GM12878 (cell line): ENCODE measurements around the gene ST7. TPM values are rescaled to one million over a fixed set of nuclear protein-coding genes. Genes with fewer than 3 reads are reported as not detected.

Source experiments
- ATAC-seq: fragments of 200-7000 bp; cut with Tn5 transposase; 3 replicates; pipeline ENCODE4 v1.9.1; 2020; ENCODE audit warnings: mild to moderate bottlenecking, moderate library complexity
- BruUV-seq: library from RNA; stranded (reverse); fragments of 400-500 nt; replicated peaks from 2 replicates; lab custom pipeline; 2021; lab: Mats Ljungman, UMichigan
- CTCF ChIA-PET: fragments of 300-600 bp; sonication (Branson Sonifier 250); formaldehyde crosslinking; extraction: SDS; loops from one replicate; lab custom pipeline; 2021; ENCODE audit warnings: inconsistent platforms; lab: Yijun Ruan, JAX
- POLR2A ChIA-PET: fragments of 350-600 bp; formaldehyde crosslinking; extraction: SDS; loops from one replicate; lab custom pipeline; 2021; ENCODE audit warnings: inconsistent platforms; lab: Charles Lee
- RAD21 ChIA-PET: fragments of 300-600 bp; sonication (Branson Sonifier 250); formaldehyde crosslinking; loops from one replicate; lab custom pipeline; 2023; ENCODE audit warnings: antibody characterized with exemption; ENCODE audit not compliant: unreplicated experiment; lab: Charles Lee
- SMC1A ChIA-PET: fragments of 300-600 bp; sonication (Branson Sonifier 250); formaldehyde crosslinking; loops from one replicate; lab custom pipeline; 2023; ENCODE audit not compliant: unreplicated experiment, uncharacterized antibody; lab: Charles Lee
- DNase-seq: peaks from one replicate; pipeline ENCODE4 v3.0.0-alpha.2; 2011; ENCODE audit warnings: low read depth, low spot score
- FAIRE-seq: peaks from 3 replicates; lab custom pipeline; 2011; peaks lifted over from hg19 to GRCh38; lab: Jason Lieb, UNC
- H2AFZ ChIP-seq: 2 replicates; pipeline ENCODE4 v1.6.0; 2011; ENCODE audit warnings: low read depth, low read length, control low read depth; ENCODE audit not compliant: control insufficient read depth
- H3K27ac ChIP-seq: 2 replicates; pipeline ENCODE4 v1.5.1; 2011; ENCODE audit warnings: control low read depth; ENCODE audit not compliant: control insufficient read depth, insufficient read depth
- H3K27me3 ChIP-seq, 2 experiments: replicated peaks in 1 of 2; 2 replicates each; pipeline versions ENCODE4 v1.6.0 to v1.6.1; 2011; ENCODE audit warnings: low read length in 1 of 2; ENCODE audit not compliant: control insufficient read depth in 2 of 2, insufficient read depth in 2 of 2
- H3K36me3 ChIP-seq, 2 experiments: 2 replicates each; pipeline ENCODE4 v1.5.1; 2011; ENCODE audit warnings: low read length in 1 of 2; ENCODE audit not compliant: control insufficient read depth in 2 of 2, insufficient read depth in 2 of 2
- H3K4me1 ChIP-seq: 2 replicates; pipeline ENCODE4 v1.6.1; 2011; ENCODE audit warnings: mild to moderate bottlenecking, low read length, moderate library complexity, mixed read lengths; ENCODE audit not compliant: control insufficient read depth, insufficient read depth
- H3K4me2 ChIP-seq: 2 replicates; pipeline ENCODE4 v1.6.0; 2011; ENCODE audit warnings: control low read depth; ENCODE audit not compliant: control insufficient read depth, insufficient read depth
- H3K4me3 ChIP-seq: fragments of 200-600 bp; sonication (generic); 2 replicates; pipeline ENCODE4 v1.5.1; 2016
- H3K79me2 ChIP-seq: 2 replicates; pipeline ENCODE4 v1.6.0; 2011; ENCODE audit warnings: low read length; ENCODE audit not compliant: control insufficient read depth, insufficient read depth
- H3K9ac ChIP-seq: 2 replicates; pipeline ENCODE4 v1.8.0; 2011; ENCODE audit warnings: low read length, control low read depth, mixed read lengths; ENCODE audit not compliant: control insufficient read depth, insufficient read depth
- H3K9me3 ChIP-seq: replicated peaks from 3 replicates; pipeline ENCODE4 v1.5.1; 2011; ENCODE audit warnings: mild to moderate bottlenecking, low read length; ENCODE audit not compliant: control insufficient read depth, insufficient read depth
- H4K20me1 ChIP-seq: 2 replicates; pipeline ENCODE4 v1.6.0; 2011; ENCODE audit not compliant: control insufficient read depth, insufficient read depth
- BCLAF1 ChIP-seq: fragments of 450-650 bp; IDR thresholded peaks from 2 replicates; pipeline ENCODE4 v1.6.1; 2017; ENCODE audit warnings: antibody characterized with exemption, mild to moderate bottlenecking, moderate library complexity
- E4F1 ChIP-seq: fragments of 450-650 bp; IDR thresholded peaks from 2 replicates; pipeline ENCODE4 v1.6.1; 2018; ENCODE audit warnings: borderline replicate concordance, mild to moderate bottlenecking; ENCODE audit not compliant: partially characterized antibody
- EZH2 ChIP-seq: IDR thresholded peaks from 2 replicates; pipeline ENCODE4 v1.6.1; 2012; ENCODE audit warnings: low read depth, mild to moderate bottlenecking, control low read depth, inconsistent platforms, low read length, borderline replicate concordance; ENCODE audit not compliant: control insufficient read depth
- GATAD2B ChIP-seq: fragments of 450-650 bp; conservative IDR thresholded peaks from 2 replicates; pipeline ENCODE4 v1.6.1; 2017; ENCODE audit warnings: low read depth, mild to moderate bottlenecking, moderate library complexity
- IRF5 ChIP-seq: fragments of 450-650 bp; IDR thresholded peaks from 2 replicates; pipeline ENCODE4 v1.6.1; 2017; ENCODE audit warnings: borderline replicate concordance
- MTA3 ChIP-seq: IDR thresholded peaks from 2 replicates; pipeline ENCODE4 v1.6.1; 2012; ENCODE audit warnings: low read length, inconsistent platforms, borderline replicate concordance
- POLR2AphosphoS2 ChIP-seq: IDR thresholded peaks from 2 replicates; pipeline ENCODE4 v1.6.1; 2011; ENCODE audit warnings: low read depth, mild to moderate bottlenecking, low read length, improper control_type of control experiment, moderate library complexity
- WGBS: methylation state at CpG from one replicate; pipeline ENCODE4 v1.1.6; 2016; ENCODE audit warnings: low lambda C conversion rate; ENCODE audit not compliant: insufficient replicate concordance, insufficient coverage; ENCODE audit errors: missing lambda C conversion rate; 5-methylcytosine and 5-hydroxymethylcytosine counted together
- in situ Hi-C: fragments of 300-500 bp; cut with MboI; formaldehyde crosslinking; loops from 9 replicates; pipeline ENCODE4 v1.14.3; 2018; ENCODE audit warnings: mixed read lengths
- intact Hi-C: fragments of 100-400 bp; cut with micrococcal nuclease; formaldehyde crosslinking; loops from one replicate; pipeline ENCODE4 v1.14.2; 2022; ENCODE audit not compliant: unreplicated experiment
- polyA plus RNA-seq, 11 experiments: library from polyadenylated mRNA; depleted of rRNA in 4 of 11; unstranded in 6 of 11; stranded (reverse) in 5 of 11; fragments of >200 nt; fragmentation: Nextera tagmentation in 4 of 11; fragmentation: Illumina TruSeq in 1 of 11; extraction: Ambion mirVana in 4 of 11; extraction: Trizol in 1 of 11; gene quantifications; 1 replicate in 1 of 11; 2 replicates in 10 of 11; pipeline versions ENCODE4 v1.2.1 to v1.2.3, GENCODE V29; 2011 to 2016; ENCODE audit warnings: inconsistent platforms in 2 of 11, missing spikeins in 2 of 11, low read depth in 1 of 11
- total RNA-seq, 4 experiments: library from RNA; depleted of rRNA in 3 of 4; stranded (reverse); fragments of >200 nt in 3 of 4; fragmentation: Illumina TruSeq in 1 of 4; extraction: Trizol in 1 of 4; gene quantifications; 2 replicates each; pipeline versions ENCODE4 v1.2.1 to v1.2.3, GENCODE V29; 2013 to 2021

ST7 gene
- total and polyA plus RNA-seq, 10 of the 15 experiments (the other 5 are each of a cell fraction or from before 2014, with no cell fraction given): 27.7 to 76.4 (median 53.6) TPM

- TF ChIP-seq BCLAF1: no peak
These were observed 129.3 kb downstream of the ST7 start (continued) for GRCh38 chr7:117082647-117083046.

- 50% methylated on average over 2 of the region's 2 CpGs for WGBS
- no peak for DNase-seq
- no peaks in the 10 kb centered on the region for H3K27me3 ChIP-seq
- no TSS peak for BruUV-seq
- H3K36me3 ChIP-seq: no peaks in the 10 kb centered on the region; a peak in 2 of 4 replicates
- ChIA-PET POLR2A (interaction anchor here (1.0 kb wide), 2 partner anchors 14 to 17 kb away, joined by 3 to 5 read pairs; no protein-coding TSS in a partner anchor), SMC1A (interaction anchor here (1.0 to 5.7 kb wide), 6 partner anchors 14 to 95 kb away, joined by 3 to 33 read pairs (median 4); no protein-coding TSS in a partner anchor), CTCF (interaction anchor here (1.0 to 1.8 kb wide), 4 partner anchors 44 to 98 kb away, joined by 3 to 6 read pairs (median 3); no protein-coding TSS in a partner anchor), RAD21 (no interaction called here)
- H2AFZ ChIP-seq: no peak overlapping the region
- no peak overlapping the region for H3K4me2 ChIP-seq
- no peak overlapping the region for H3K9ac ChIP-seq
- no peak overlapping the region for H3K27ac ChIP-seq
- H3K4me3 ChIP-seq: no peak overlapping the region
- H3K4me1 ChIP-seq: peaks cover 10% of the 10 kb centered on the region; the same call in 1 of the 2 replicates
- H3K79me2 ChIP-seq: peaks cover 52% of the 10 kb centered on the region
- in situ Hi-C loops (no loop called here), intact Hi-C loops (no loop called here)
- FAIRE-seq: no peak
- ATAC-seq: no peak
- no peaks in the 10 kb centered on the region for H4K20me1 ChIP-seq
- H3K9me3 ChIP-seq: no peaks in the 10 kb centered on the region
- TF ChIP-seq EZH2 (no peak), POLR2AphosphoS2 (no peak), GATAD2B (no peak), MTA3 (no peak), IRF5 (no peak), E4F1 (no peak), BCLAF1 (no peak)
These were observed 130.3 kb downstream of the ST7 start for GRCh38 chr7:117083648-117084047.
